PC-3 (cell line): ENCODE results near the gene ASPRV1. TPM values are rescaled to one million over a fixed set of nuclear protein-coding genes. Genes with fewer than 3 reads are reported as not detected.

Experiments
- ATAC-seq: fragments of 200-7000 bp; cut with Tn5 transposase; 2 replicates; pipeline ENCODE4 v1.9.1; 2020; ENCODE audit warnings: mild to moderate bottlenecking, moderate library complexity
- BruUV-seq: library from RNA; stranded (reverse); fragments of 400-500 nt; replicated peaks from 2 replicates; lab custom pipeline; 2021; lab: Mats Ljungman, UMichigan
- CTCF ChIA-PET: fragments of 300-600 bp; sonication (Branson Sonifier 250); formaldehyde crosslinking; loops from one replicate; lab custom pipeline; 2022; ENCODE audit warnings: antibody characterized with exemption; lab: Charles Lee
- POLR2A ChIA-PET: fragments of 300-600 bp; sonication (Branson Sonifier 250); formaldehyde crosslinking; loops from one replicate; lab custom pipeline; 2022; ENCODE audit warnings: antibody characterized with exemption; ENCODE audit not compliant: unreplicated experiment; lab: Charles Lee
- DNase-seq: peaks from one replicate; pipeline ENCODE4 v3.0.0-alpha.2; 2015
- H2AFZ ChIP-seq: fragments of 300-600 bp; sonication (generic); 2 replicates; pipeline ENCODE4 v1.6.0; 2016; ENCODE audit warnings: antibody characterized with exemption, low read length
- H3F3A ChIP-seq: fragments of 300-600 bp; sonication (generic); one replicate; pipeline ENCODE4 v1.6.0; 2017; ENCODE audit warnings: antibody characterized with exemption, low read length, control low read depth, mild to moderate bottlenecking; ENCODE audit not compliant: unreplicated experiment
- H3K27ac ChIP-seq: fragments of 300-600 bp; sonication (generic); 2 replicates; pipeline ENCODE4 v1.5.1; 2016; ENCODE audit warnings: mild to moderate bottlenecking, low read length
- H3K27me3 ChIP-seq: fragments of 300-600 bp; sonication (generic); 2 replicates; pipeline ENCODE4 v1.6.1; 2016; ENCODE audit warnings: low read length, mixed read lengths
- H3K36me3 ChIP-seq: fragments of 300-600 bp; sonication (generic); 2 replicates; pipeline ENCODE4 v1.6.1; 2016; ENCODE audit warnings: low read depth, mixed run types, low read length, mixed read lengths
- H3K4me1 ChIP-seq: fragments of 300-600 bp; sonication (generic); 2 replicates; pipeline ENCODE4 v1.5.1; 2016; ENCODE audit warnings: low read length; ENCODE audit not compliant: insufficient read depth
- H3K4me2 ChIP-seq: fragments of 300-600 bp; sonication (generic); 2 replicates; pipeline ENCODE4 v1.6.0; 2016; ENCODE audit warnings: low read length
- H3K4me3 ChIP-seq: fragments of 300-600 bp; sonication (generic); 2 replicates; pipeline ENCODE4 v1.5.1; 2016; ENCODE audit warnings: mild to moderate bottlenecking, low read length, mixed read lengths
- H3K79me2 ChIP-seq: fragments of 300-600 bp; sonication (generic); 2 replicates; pipeline ENCODE4 v1.6.1; 2017; ENCODE audit warnings: low read length, mixed read lengths
- H3K9ac ChIP-seq: fragments of 300-600 bp; sonication (generic); 2 replicates; pipeline ENCODE4 v1.6.0; 2016; ENCODE audit warnings: mild to moderate bottlenecking, low read length
- H3K9me2 ChIP-seq: fragments of 300-600 bp; sonication (generic); replicated peaks from 2 replicates; pipeline ENCODE4 v1.6.1; 2016; ENCODE audit warnings: mixed run types, low read length, mixed read lengths
- H3K9me3 ChIP-seq: fragments of 300-600 bp; sonication (generic); 2 replicates; pipeline ENCODE4 v1.6.1; 2016; ENCODE audit warnings: low read length, mixed read lengths
- H4K20me1 ChIP-seq: fragments of 300-600 bp; sonication (generic); 2 replicates; pipeline ENCODE4 v1.6.1; 2016; ENCODE audit warnings: low read length, mixed read lengths
- EZH2 ChIP-seq: fragments of 300-600 bp; sonication (generic); IDR thresholded peaks from one replicate; pipeline ENCODE4 v1.6.1; 2017; ENCODE audit warnings: antibody characterized with exemption, mild to moderate bottlenecking, low read length; ENCODE audit not compliant: unreplicated experiment
- EZH2phosphoT487 ChIP-seq: fragments of 300-600 bp; sonication (generic); IDR thresholded peaks from 2 replicates; pipeline ENCODE4 v1.6.1; 2018; ENCODE audit warnings: mild to moderate bottlenecking, antibody characterized with exemption, low read length, borderline replicate concordance
- intact Hi-C: fragments of 100-400 bp; cut with micrococcal nuclease; formaldehyde crosslinking; loops from 2 replicates; pipeline ENCODE4 v1.9.0; 2023
- total RNA-seq: library from RNA; depleted of rRNA; stranded (reverse); fragments of >200 nt; gene quantifications from 2 replicates; pipeline ENCODE4 v1.2.3, GENCODE V29; 2014
- TF ChIP-seq, protein P1 (sequence below): fragments of 300-600 bp; sonication (generic); conservative IDR thresholded peaks from 2 replicates; pipeline ENCODE4 v1.5.1; 2017; ENCODE audit warnings: antibody characterized with exemption, low read depth, mild to moderate bottlenecking, low read length

Gene ASPRV1
- total RNA-seq, 1 experiment from 2014 or later: not detected

DNA sequence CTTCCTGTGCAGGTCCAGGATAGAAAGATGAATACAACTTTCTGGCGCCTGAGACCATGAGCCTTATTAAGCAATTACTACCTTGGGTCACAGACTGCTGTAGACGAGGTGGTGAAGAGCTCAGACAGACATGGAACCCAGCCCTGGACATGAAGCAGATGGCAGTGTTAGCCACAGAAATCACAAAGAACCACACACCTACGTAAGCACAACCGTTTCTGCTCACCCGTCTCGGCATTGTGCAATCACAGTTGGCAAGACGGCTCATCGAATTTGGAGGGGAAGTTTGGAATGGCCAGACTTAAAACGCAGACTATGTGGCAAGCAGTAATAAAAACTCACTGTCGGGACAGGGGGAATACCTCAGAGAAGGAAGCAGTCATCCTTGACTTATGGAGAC, 24.3 kb upstream of the ASPRV1 start:
- TF ChIP-seq EZH2phosphoT487 (no peak), EZH2 (no peak)
- TF ChIP-seq, protein P1, sequence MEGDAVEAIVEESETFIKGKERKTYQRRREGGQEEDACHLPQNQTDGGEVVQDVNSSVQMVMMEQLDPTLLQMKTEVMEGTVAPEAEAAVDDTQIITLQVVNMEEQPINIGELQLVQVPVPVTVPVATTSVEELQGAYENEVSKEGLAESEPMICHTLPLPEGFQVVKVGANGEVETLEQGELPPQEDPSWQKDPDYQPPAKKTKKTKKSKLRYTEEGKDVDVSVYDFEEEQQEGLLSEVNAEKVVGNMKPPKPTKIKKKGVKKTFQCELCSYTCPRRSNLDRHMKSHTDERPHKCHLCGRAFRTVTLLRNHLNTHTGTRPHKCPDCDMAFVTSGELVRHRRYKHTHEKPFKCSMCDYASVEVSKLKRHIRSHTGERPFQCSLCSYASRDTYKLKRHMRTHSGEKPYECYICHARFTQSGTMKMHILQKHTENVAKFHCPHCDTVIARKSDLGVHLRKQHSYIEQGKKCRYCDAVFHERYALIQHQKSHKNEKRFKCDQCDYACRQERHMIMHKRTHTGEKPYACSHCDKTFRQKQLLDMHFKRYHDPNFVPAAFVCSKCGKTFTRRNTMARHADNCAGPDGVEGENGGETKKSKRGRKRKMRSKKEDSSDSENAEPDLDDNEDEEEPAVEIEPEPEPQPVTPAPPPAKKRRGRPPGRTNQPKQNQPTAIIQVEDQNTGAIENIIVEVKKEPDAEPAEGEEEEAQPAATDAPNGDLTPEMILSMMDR: no peak
- ChIA-PET POLR2A (no interaction called here), CTCF (no interaction called here)
- ATAC-seq (no peak), DNase-seq (no peak)
- Histone ChIP-seq H3K4me3 (no peak overlapping the region), H2AFZ (no peak overlapping the region), H3K27me3 (no peaks in the 10 kb centered on the region), H3K79me2 (no peaks in the 10 kb centered on the region), H3K9me2 (no peaks in the 10 kb centered on the region), H3K4me1 (peaks cover 17% of the 10 kb centered on the region), H3F3A (no peaks in the 10 kb centered on the region), H3K9me3 (no peaks in the 10 kb centered on the region), H3K36me3 (no peaks in the 10 kb centered on the region), H3K9ac (no peak overlapping the region), H4K20me1 (no peaks in the 10 kb centered on the region), H3K4me2 (no peak overlapping the region), H3K27ac (no peak overlapping the region)
- intact Hi-C loops: loop anchor here (5.0 kb wide), 1 partner anchor 53 kb away; no protein-coding TSS in a partner anchor
- no TSS peak for BruUV-seq

DNA sequence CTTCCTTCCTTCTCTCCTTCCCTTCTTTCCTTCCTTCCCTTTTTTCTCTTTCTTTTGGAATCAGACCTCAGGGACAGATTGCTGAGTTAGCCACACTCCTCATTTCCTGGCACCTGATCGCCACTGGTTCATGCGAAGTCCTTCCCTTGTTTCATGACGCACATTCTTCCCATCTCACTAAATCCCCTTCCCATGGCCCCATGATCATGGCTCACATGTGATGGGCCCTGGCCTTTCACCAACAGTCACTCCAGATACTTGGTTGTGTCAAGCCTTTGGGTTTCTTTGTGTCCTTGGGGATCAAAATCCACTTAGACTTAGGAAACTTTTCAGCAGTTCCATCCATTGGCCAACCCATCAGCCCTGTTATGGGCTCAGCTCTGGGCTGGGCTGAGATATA, 23.8 kb upstream of the ASPRV1 start:
- H3K79me2 ChIP-seq: no peaks in the 10 kb centered on the region
- H3K4me3 ChIP-seq: no peak overlapping the region
- no TSS peak for BruUV-seq
- no peak for TF ChIP-seq EZH2phosphoT487
- no peak for TF ChIP-seq EZH2
- ATAC-seq (no peak), DNase-seq (no peak)
- H2AFZ ChIP-seq: no peak overlapping the region
- peaks cover 17% of the 10 kb centered on the region for H3K4me1 ChIP-seq
- no peaks in the 10 kb centered on the region for H3K36me3 ChIP-seq
- intact Hi-C loops: loop anchor here (5.0 kb wide), 1 partner anchor 53 kb away; no protein-coding TSS in a partner anchor
- H4K20me1 ChIP-seq: no peaks in the 10 kb centered on the region
- no peak overlapping the region for H3K9ac ChIP-seq
- H3K4me2 ChIP-seq: no peak overlapping the region
- H3K9me2 ChIP-seq: no peaks in the 10 kb centered on the region
- no peaks in the 10 kb centered on the region for H3F3A ChIP-seq
- ChIA-PET POLR2A (no interaction called here), CTCF (no interaction called here)
- H3K27ac ChIP-seq: no peak overlapping the region
- no peaks in the 10 kb centered on the region for H3K9me3 ChIP-seq
- no peaks in the 10 kb centered on the region for H3K27me3 ChIP-seq

DNA sequence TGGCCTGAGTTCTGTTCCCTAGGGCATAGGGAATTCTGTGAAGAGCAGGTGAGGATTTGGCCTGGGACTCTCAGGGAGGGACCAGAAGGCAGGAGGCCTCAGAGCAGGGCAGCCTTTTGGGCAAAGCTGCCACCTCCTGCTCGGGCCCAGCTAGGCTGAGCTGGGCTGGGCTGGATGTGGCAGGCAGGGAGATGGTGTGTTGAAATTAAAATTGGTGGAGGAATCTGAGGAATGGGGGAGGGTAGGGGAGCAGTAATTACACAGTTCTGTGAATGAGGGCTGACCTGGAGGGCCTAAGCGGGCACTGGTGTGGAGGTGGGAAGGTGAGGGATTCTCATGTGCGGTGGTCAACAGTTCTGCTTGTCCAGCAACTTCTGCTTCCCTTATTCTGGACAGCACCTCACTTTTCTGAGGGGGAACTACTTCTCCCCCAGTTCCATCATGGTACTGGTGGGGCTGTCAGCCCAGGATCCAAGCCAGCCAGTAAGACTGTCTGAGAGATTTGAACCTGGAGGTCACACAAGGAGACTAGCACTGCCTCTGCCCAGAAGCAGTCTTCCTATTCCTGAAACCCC, 22.0 kb upstream of the ASPRV1 start:
- Histone ChIP-seq H3K9me3 (no peaks in the 10 kb centered on the region), H3F3A (no peaks in the 10 kb centered on the region), H2AFZ (no peak overlapping the region), H3K4me2 (no peak overlapping the region), H3K4me3 (no peak overlapping the region), H3K4me1 (peaks cover 1% of the 10 kb centered on the region), H3K27me3 (no peaks in the 10 kb centered on the region), H3K79me2 (no peaks in the 10 kb centered on the region), H3K27ac (no peak overlapping the region), H4K20me1 (no peaks in the 10 kb centered on the region), H3K36me3 (no peaks in the 10 kb centered on the region), H3K9ac (no peak overlapping the region), H3K9me2 (no peaks in the 10 kb centered on the region)
- ATAC-seq (no peak), DNase-seq (no peak)
- no peak for TF ChIP-seq EZH2
- no peak for TF ChIP-seq EZH2phosphoT487
- TF ChIP-seq, protein P1: no peak
- CTCF ChIA-PET: no interaction called here
- POLR2A ChIA-PET: no interaction called here
- intact Hi-C loops: no loop called here
- BruUV-seq: no TSS peak
